Endodermal cell (in vitro differentiated cells): Measurements from ENCODE around the gene GALNT2. TPM values are rescaled to one million over a fixed set of nuclear protein-coding genes. Genes with fewer than 3 reads are reported as not detected.
A peak's percentile ranks its signal among the peaks of the same experiment; 100 is the strongest.

ENCODE experiments used
- DNase-seq: peaks from one replicate; pipeline ENCODE4 v3.0.0-alpha.2; 2017
- H3K27ac ChIP-seq: 2 replicates; pipeline ENCODE4 v1.5.1; 2013; ENCODE audit warnings: mild to moderate bottlenecking, low read depth, low read length, moderate library complexity
- H3K27me3 ChIP-seq: 2 replicates; pipeline ENCODE4 v1.6.1; 2013; ENCODE audit warnings: mild to moderate bottlenecking, low read length, moderate library complexity; ENCODE audit not compliant: insufficient read depth, control insufficient read depth, poor library complexity, severe bottlenecking
- H3K36me3 ChIP-seq: 2 replicates; pipeline ENCODE4 v1.7.0; 2013; ENCODE audit warnings: mild to moderate bottlenecking, low read length, moderate library complexity; ENCODE audit not compliant: control insufficient read depth, insufficient read depth
- H3K4me1 ChIP-seq: one replicate; pipeline ENCODE4 v1.7.0; 2013; ENCODE audit warnings: low read length; ENCODE audit not compliant: control insufficient read depth, insufficient read depth
- H3K4me3 ChIP-seq: 2 replicates; pipeline ENCODE4 v1.5.1; 2013; ENCODE audit warnings: mild to moderate bottlenecking, low read length, moderate library complexity
- H3K9ac ChIP-seq: 2 replicates; pipeline ENCODE4 v1.6.1; 2013; ENCODE audit warnings: mild to moderate bottlenecking, low read length, moderate library complexity; ENCODE audit not compliant: poor library complexity, severe bottlenecking; ENCODE audit errors: extremely low read depth
- H3K9me3 ChIP-seq: 2 replicates; pipeline ENCODE4 v1.6.1; 2013; ENCODE audit warnings: mild to moderate bottlenecking, low read length, moderate library complexity; ENCODE audit not compliant: control insufficient read depth
- H3K27ac Mint-ChIP-seq: 2 replicates; pipeline ENCODE4 v1.8.0; 2020; ENCODE audit warnings: mixed read lengths
- H3K27me3 Mint-ChIP-seq: 2 replicates; pipeline ENCODE4 v1.8.0; 2021; ENCODE audit warnings: mild to moderate bottlenecking, mixed read lengths; ENCODE audit not compliant: insufficient read depth
- H3K36me3 Mint-ChIP-seq: 2 replicates; pipeline ENCODE4 v1.8.0; 2020; ENCODE audit warnings: low read depth, mixed read lengths
- H3K4me1 Mint-ChIP-seq: 2 replicates; pipeline ENCODE4 v1.8.0; 2020; ENCODE audit warnings: mixed read lengths
- H3K4me3 Mint-ChIP-seq: 2 replicates; pipeline ENCODE4 v1.8.0; 2020; ENCODE audit warnings: mild to moderate bottlenecking, moderate library complexity, mixed read lengths
- H3K9me3 Mint-ChIP-seq: 2 replicates; pipeline ENCODE4 v1.8.0; 2020; ENCODE audit warnings: mild to moderate bottlenecking, mixed read lengths
- whole genome bisulfite sequencing, 2 experiments: methylation state at CpG; one replicate each; pipeline versions ENCODE4 v1.1.5 to v1.1.7; 2013; ENCODE audit warnings: missing lambda C conversion rate in 2 of 2, mixed read lengths in 1 of 2; ENCODE audit not compliant: insufficient coverage in 1 of 2, insufficient read length in 1 of 2; 5-methylcytosine and 5-hydroxymethylcytosine counted together
- total RNA-seq, 2 donors: library from RNA; stranded (reverse); fragmentation: NEBNext Ultra II Directional in 1 of 2; extraction: Animal tissue kit (Norgen Biotek cat#: 25700) in 1 of 2; gene quantifications; 2 replicates in 1 of 2; 3 replicates in 1 of 2; pipeline ENCODE4 v1.2.1, GENCODE V29; 2021
- TF ChIP-seq, protein P1 (sequence below): fragments of 200-600 bp; sonication (generic); conservative IDR thresholded peaks from 2 replicates; pipeline ENCODE4 v1.5.0; 2021; ENCODE audit warnings: antibody characterized with exemption, mild to moderate bottlenecking

The GALNT2 gene
- total RNA-seq, 2 donors from 2014 or later: 41.6 to 63.5 TPM

DNA sequence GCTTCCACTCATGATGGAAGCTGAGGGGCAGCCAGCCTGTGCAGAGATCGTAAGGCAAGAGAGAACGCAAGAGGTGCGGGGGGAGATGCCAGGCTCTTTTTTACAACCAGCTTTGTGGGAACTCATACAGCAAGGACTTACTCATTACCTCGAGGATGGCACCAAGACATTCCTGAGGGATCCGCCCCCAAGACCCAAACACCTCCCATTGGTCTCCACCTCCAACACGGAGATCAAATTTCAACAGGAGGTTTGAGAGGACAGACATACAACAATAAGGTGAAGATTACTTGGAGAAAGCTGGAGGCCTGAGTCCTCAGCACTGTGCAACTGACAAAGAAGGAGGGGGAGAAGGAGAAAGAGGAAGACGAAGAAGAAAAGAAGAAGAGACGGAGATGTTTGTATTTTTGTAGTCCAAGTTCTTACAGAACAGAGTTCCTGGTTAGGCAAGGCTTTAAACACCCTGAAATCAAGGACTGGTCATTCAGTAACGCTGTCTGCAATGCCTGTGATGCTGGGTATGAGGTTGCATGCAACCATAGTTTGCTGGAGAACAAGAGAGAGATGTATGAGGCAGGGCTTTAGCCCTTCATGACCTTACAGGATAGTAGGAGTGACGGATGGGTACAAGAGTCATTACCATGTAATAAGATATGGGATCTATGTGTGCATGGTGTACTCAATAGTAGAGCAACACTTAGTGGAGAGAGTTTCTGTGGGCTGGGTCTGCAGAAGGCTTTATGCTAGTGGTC lies 19.7 kb upstream of the GALNT2 start:
- H3K36me3 Mint-ChIP-seq: no peaks in the 10 kb centered on the region
- Histone ChIP-seq H3K36me3 (no peaks in the 10 kb centered on the region), H3K9ac (no peak overlapping the region), H3K27ac (no peak overlapping the region), H3K4me1 (no peaks in the 10 kb centered on the region), H3K9me3 (no peaks in the 10 kb centered on the region), H3K27me3 (no peaks in the 10 kb centered on the region), H3K4me3 (no peak overlapping the region)
- H3K4me1 Mint-ChIP-seq: peaks cover 13% of the 10 kb centered on the region
- no peak overlapping the region for H3K4me3 Mint-ChIP-seq
- WGBS, 2 experiments: 69 to 88% methylated on average over 5 to 10 of the region's 10 CpGs
- peak; percentile 90 for DNase-seq
- H3K27me3 Mint-ChIP-seq: peaks cover 2% of the 10 kb centered on the region
- TF ChIP-seq, protein P1, sequence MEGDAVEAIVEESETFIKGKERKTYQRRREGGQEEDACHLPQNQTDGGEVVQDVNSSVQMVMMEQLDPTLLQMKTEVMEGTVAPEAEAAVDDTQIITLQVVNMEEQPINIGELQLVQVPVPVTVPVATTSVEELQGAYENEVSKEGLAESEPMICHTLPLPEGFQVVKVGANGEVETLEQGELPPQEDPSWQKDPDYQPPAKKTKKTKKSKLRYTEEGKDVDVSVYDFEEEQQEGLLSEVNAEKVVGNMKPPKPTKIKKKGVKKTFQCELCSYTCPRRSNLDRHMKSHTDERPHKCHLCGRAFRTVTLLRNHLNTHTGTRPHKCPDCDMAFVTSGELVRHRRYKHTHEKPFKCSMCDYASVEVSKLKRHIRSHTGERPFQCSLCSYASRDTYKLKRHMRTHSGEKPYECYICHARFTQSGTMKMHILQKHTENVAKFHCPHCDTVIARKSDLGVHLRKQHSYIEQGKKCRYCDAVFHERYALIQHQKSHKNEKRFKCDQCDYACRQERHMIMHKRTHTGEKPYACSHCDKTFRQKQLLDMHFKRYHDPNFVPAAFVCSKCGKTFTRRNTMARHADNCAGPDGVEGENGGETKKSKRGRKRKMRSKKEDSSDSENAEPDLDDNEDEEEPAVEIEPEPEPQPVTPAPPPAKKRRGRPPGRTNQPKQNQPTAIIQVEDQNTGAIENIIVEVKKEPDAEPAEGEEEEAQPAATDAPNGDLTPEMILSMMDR: no peak
- peak overlapping the region; percentile 27 for H3K27ac Mint-ChIP-seq
- no peaks in the 10 kb centered on the region for H3K9me3 Mint-ChIP-seq

DNA sequence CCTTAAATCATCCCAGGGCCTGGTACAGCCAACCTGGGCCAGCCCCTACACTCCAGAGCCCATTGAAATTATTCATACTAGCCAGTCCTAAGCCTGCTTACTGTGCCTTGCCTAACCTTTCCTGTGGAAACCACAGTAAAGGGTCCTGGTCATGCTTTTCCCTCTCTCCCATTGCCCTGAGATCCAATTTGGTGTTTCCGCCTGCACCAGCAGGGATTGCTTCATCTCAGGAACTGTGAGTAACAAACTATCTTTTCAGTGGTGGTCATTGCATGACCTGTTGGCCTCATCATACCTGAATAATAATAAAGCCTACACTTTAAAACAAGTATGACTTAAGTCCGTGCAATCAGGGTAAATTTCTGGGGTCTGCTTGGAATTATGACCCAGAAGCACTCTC lies 18.7 kb upstream of the GALNT2 start:
- TF ChIP-seq, protein P1: no peak
- Mint-ChIP-seq H3K36me3 (no peaks in the 10 kb centered on the region), H3K4me3 (no peak overlapping the region), H3K27me3 (peaks cover 4% of the 10 kb centered on the region), H3K27ac (no peak overlapping the region), H3K9me3 (no peaks in the 10 kb centered on the region), H3K4me1 (peaks cover 20% of the 10 kb centered on the region)
- no peak for DNase-seq
- 94 to 100% methylated on average over 1 to 2 of the region's 2 CpGs for WGBS, 2 experiments
- Histone ChIP-seq H3K4me1 (no peaks in the 10 kb centered on the region), H3K4me3 (no peak overlapping the region), H3K9ac (no peak overlapping the region), H3K9me3 (no peaks in the 10 kb centered on the region), H3K27ac (no peak overlapping the region), H3K36me3 (no peaks in the 10 kb centered on the region), H3K27me3 (no peaks in the 10 kb centered on the region)

DNA sequence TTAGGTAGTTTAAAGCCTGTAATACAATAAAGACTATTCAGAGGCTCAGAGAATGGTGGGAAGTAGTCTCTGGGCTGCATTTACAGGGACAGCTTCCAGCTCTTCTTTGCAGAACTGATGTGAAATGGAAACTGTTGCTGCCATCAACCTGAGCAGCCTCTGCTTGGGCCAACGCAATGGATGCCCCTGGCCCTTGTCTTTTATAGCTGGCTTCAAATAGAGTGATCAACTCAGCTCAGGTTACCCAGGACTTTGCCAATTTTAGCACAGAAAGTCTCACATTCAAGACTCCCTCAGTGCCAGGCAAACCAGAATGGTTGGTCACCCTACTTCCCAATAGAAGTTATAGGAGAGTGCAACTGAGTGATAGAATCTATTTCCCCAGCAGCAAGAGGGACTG lies 18.1 kb upstream of the GALNT2 start:
- no peak for DNase-seq
- Histone ChIP-seq H3K9ac (no peak overlapping the region), H3K9me3 (no peaks in the 10 kb centered on the region), H3K4me1 (no peaks in the 10 kb centered on the region), H3K36me3 (no peaks in the 10 kb centered on the region), H3K27me3 (no peaks in the 10 kb centered on the region), H3K27ac (no peak overlapping the region), H3K4me3 (no peak overlapping the region)
- H3K4me1 Mint-ChIP-seq: peaks cover 20% of the 10 kb centered on the region
- TF ChIP-seq, protein P1: no peak
- H3K9me3 Mint-ChIP-seq: no peaks in the 10 kb centered on the region
- H3K27me3 Mint-ChIP-seq: peaks cover 4% of the 10 kb centered on the region
- 90% methylated on average over 1 of the region's 1 CpG; no CpG with 5 or more reads in 1 of the 2 experiments for WGBS, 2 experiments
- no peaks in the 10 kb centered on the region for H3K36me3 Mint-ChIP-seq
- no peak overlapping the region for H3K4me3 Mint-ChIP-seq
- no peak overlapping the region for H3K27ac Mint-ChIP-seq
